HepG2 (cell line): ENCODE results near the gene BAG3.

ENCODE experiments used
- CHD2 ChIP-seq: IDR thresholded peaks from 2 replicates; pipeline ENCODE4 v1.6.1; 2011; ENCODE audit warnings: low read depth, low read length, improper control_type of control experiment
- EZH2 ChIP-seq: conservative IDR thresholded peaks from 2 replicates; pipeline ENCODE4 v1.6.1; 2012; ENCODE audit warnings: mild to moderate bottlenecking, low read depth, low read length, moderate library complexity
- JUN ChIP-seq: sonication (generic); formaldehyde crosslinking; IDR thresholded peaks from 2 replicates; pipeline ENCODE4 v1.4.0; 2020; ENCODE audit warnings: mild to moderate bottlenecking, missing genetic modification reagents
- KAT8 ChIP-seq: IDR thresholded peaks from 2 replicates; pipeline ENCODE4 v1.6.1; 2016; ENCODE audit warnings: missing genetic modification reagents, missing compliant biosample characterization
- MAFK ChIP-seq, 2 experiments: IDR thresholded peaks in 1 of 2; conservative IDR thresholded peaks in 1 of 2; 2 replicates each; pipeline ENCODE4 v1.6.1; 2011; ENCODE audit warnings: improper control_type of control experiment in 2 of 2, low read length in 2 of 2
- RAD51 ChIP-seq: fragments of 450-650 bp; IDR thresholded peaks from 2 replicates; pipeline ENCODE4 v1.6.1; 2016; ENCODE audit warnings: borderline replicate concordance
- SRSF1 ChIP-seq: fragments of 200-400 bp; formaldehyde crosslinking; optimal IDR thresholded peaks from 2 replicates; pipeline ENCODE3; 2017; ENCODE audit warnings: mild to moderate bottlenecking, low read depth, low read length, moderate library complexity
- TAF1 ChIP-seq: sonication (generic); formaldehyde crosslinking; IDR thresholded peaks from 2 replicates; pipeline ENCODE4 v1.4.0; 2020; ENCODE audit warnings: missing genetic modification reagents
- TCF7L2 ChIP-seq: IDR thresholded peaks from 2 replicates; pipeline ENCODE4 v1.6.1; 2011; ENCODE audit warnings: mild to moderate bottlenecking, low read depth, low read length, moderate library complexity
- ZBTB7A ChIP-seq: sonication (generic); formaldehyde crosslinking; IDR thresholded peaks from 2 replicates; pipeline ENCODE4 v1.8.0; 2022; ENCODE audit warnings: mild to moderate bottlenecking, missing genetic modification reagents
- ZNF816 ChIP-seq: sonication (generic); formaldehyde crosslinking; IDR thresholded peaks from 2 replicates; pipeline ENCODE4 v1.8.0; 2022; ENCODE audit warnings: missing genetic modification reagents, mild to moderate bottlenecking, borderline replicate concordance

- no peak for TF ChIP-seq SRSF1
- TF ChIP-seq RAD51, result no peak
- TF ChIP-seq MAFK (conservative IDR thresholded peaks at IDR 0.05 in 1 of 2, IDR thresholded peaks at IDR 0.05 in 1 of 2; ENCODE audit: low read length in 2 of 2), result no peak
- TF ChIP-seq ZBTB7A (CRISPR knock-in tag), result no peak
- no peak for TF ChIP-seq EZH2
- TF ChIP-seq JUN (CRISPR knock-in tag), result no peak
- TF ChIP-seq TAF1 (CRISPR knock-in tag), result no peak
- no peak for TF ChIP-seq CHD2
- no peak for TF ChIP-seq TCF7L2
- TF ChIP-seq ZNF816 (CRISPR knock-in tag), result no peak
- TF ChIP-seq KAT8, result no peak
Measured at GRCh38 chr10:119644994-119645393, 6.2 kb upstream of the BAG3 start.
